ENCODE measurements around the gene AFG1L.

- TF ChIP-seq POLR2AphosphoS5 (IDR thresholded peaks at IDR 0.05; ENCODE audit: low read depth, low read length) (no peak), REST (IDR thresholded peaks at IDR 0.05; ENCODE audit: insufficient read depth in 1 of 2, low read depth in 2 of 2, low read length in 2 of 2) (no peak)
Observed at GRCh38 chr6:108562503-108562993, 267.7 kb downstream of the AFG1L start.

All from PFSK-1 (cell line).